Measurements from ENCODE around the gene BIK.

BIK gene

DNA sequence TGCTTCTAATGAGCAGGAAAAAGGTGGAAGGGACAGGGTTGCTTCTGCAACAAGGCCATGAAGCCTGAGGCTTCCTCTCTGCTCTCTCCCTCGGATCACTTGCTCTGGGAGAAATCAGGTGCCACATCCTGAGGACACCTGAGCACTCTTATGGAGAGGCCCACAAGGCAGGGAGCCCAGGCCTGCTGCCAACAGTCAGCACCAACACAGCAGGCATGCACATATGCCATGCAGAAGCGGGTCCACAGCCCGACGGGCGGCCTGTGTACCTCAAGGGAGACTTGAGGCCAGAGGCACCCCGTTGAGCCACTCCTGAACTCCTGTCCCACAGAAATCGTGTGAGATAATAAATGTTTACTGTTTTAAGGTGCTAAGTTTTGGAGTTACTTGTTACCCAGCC is 66.9 kb downstream of the BIK start:
- Mint-ChIP-seq H3K9me3 (no peaks in the 10 kb centered on the region), H3K27me3 (no peaks in the 10 kb centered on the region), H3K27ac (peak overlapping the region in 1 of 2 donors; percentile 44), H3K4me1 (ENCODE audit: low read depth in 2 of 2) (peaks cover 2 to 3% of the 10 kb centered on the region in 2 donors), H3K36me3 (ENCODE audit: insufficient read depth) (peaks cover 9% of the 10 kb centered on the region), H3K4me3 (no peak overlapping the region)
- ATAC-seq (replicated peaks) = no peak
- DNase-seq = no peak
